GM19397 (cell line): ENCODE results near the gene DCHS1.

ENCODE experiments used
- ATAC-seq: cut with Tn5 transposase; IDR thresholded peaks from one replicate; pipeline ENCODE4 v1.9.1; 2021; ENCODE audit warnings: mild to moderate bottlenecking, moderate library complexity; ENCODE audit not compliant: unreplicated experiment

Gene DCHS1

DNA sequence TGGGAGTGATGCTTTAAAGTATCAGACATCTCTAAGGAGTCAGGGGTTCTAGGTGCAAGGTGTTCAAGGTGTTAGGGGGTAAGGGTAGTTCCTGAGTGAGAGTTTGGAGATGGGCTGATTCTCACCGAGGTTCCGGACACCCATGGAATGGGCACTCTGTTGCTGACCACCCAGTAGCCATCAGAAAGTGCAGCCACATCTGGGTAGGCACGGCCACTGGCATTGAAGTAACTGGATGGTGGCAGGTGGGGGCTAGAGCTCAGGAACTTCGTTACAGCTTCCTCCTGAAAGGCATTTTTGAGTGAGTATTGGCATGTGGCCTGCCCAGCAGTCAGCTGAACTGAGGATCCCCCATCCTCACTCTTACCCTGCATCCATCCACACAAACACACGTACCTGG, 40.6 kb downstream of the DCHS1 start:
- no peak for ATAC-seq

DNA sequence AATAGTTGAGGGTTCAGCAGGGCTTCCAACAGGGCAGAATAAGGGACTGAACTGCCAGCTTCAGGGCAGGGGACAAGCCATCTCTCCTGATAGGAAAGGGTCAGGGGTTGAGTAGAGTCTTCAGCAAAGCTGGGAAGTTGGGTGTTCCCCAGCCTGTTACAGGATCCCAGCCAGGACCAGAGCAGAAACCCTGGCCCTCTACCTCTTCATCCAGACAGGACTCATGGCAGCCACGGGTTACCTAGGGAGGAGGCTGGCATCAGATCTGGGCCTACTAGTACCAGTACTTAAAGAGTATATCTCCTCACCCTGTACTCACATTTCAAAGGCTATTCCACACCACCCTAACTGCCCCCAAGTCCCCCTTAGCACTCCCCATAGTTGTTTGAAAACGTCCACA, 41.2 kb downstream of the DCHS1 start:
- ATAC-seq = no peak

DNA sequence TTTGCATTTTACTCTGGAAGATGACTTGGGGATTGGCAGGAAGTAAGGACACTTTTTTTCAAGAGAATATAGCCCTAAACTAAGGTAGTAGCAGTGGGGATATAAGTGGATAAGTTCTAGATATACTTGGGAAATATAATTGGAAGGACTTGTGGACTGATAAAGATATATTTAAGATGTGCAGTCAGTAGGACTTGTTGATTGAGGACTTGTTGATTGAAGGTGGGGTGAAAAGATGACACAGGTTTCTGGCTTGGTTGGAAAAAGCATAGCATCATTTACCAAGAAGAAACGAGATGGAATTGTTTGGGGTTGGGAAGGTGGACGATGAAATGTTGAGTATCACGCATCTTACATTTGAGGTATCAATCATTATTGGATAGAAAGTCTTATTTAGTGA, 42.1 kb downstream of the DCHS1 start:
- no peak for ATAC-seq

DNA sequence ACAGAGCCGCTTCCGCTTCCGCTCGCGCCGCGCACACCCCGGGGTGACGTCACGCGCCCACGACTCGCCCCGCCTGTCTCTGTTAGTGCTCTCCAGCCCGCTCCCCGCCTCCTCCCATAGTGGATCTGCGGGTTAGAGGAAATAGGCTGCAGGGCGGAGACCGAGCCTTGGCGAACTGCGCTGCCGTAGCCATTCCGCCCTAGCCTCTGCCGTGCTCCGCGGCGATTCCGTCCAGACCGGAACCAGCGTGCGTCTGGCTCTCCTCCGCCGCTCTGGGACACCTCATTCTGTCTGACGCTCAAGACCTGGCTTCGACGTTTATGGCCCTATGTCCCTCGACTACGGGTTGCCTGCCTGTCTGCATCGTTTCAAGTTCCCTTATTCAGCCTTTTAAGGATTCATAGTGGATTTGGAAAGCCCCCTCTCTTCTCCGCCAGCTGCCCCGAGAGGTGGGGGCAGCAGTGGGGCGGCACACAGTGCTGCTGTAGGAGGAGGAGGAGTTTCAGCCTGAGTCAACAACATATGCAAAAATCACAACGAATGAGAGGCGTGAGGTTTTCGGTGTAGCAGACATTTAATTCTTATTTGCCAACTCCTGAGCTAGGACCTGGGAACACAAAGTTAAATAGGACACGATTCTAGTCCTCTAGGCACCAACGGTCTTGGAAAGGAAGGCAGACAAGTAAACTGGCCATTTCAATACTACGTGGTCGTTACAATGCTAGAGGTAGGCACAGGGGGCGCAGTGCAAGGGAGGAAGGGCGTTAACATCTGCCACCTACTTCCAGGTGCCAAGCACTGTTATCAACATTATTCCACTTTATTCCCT, 43.2 kb downstream of the DCHS1 start, which contains the start of gene TAF10:
TAF10 (minus strand) TSS at position 4 of the 829 bp plus-strand sequence. CDS start 27 bp downstream, outside the sequence.
- peak; percentile 91 for ATAC-seq

DNA sequence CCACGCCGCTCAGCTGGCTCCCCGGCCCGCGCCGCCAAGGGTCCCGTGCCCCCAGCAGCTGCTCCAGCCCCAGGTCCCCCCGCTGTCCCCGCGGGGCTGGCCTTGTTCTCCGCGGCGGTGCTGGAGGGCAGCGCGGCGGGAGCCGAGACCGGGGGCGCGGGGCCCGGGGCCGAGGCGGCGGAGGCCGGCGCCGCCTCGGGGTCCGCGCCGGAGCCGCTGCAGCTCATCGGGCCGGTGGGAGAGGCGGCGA, 43.7 kb downstream of the DCHS1 start:
- ATAC-seq = peak; percentile 22

DNA sequence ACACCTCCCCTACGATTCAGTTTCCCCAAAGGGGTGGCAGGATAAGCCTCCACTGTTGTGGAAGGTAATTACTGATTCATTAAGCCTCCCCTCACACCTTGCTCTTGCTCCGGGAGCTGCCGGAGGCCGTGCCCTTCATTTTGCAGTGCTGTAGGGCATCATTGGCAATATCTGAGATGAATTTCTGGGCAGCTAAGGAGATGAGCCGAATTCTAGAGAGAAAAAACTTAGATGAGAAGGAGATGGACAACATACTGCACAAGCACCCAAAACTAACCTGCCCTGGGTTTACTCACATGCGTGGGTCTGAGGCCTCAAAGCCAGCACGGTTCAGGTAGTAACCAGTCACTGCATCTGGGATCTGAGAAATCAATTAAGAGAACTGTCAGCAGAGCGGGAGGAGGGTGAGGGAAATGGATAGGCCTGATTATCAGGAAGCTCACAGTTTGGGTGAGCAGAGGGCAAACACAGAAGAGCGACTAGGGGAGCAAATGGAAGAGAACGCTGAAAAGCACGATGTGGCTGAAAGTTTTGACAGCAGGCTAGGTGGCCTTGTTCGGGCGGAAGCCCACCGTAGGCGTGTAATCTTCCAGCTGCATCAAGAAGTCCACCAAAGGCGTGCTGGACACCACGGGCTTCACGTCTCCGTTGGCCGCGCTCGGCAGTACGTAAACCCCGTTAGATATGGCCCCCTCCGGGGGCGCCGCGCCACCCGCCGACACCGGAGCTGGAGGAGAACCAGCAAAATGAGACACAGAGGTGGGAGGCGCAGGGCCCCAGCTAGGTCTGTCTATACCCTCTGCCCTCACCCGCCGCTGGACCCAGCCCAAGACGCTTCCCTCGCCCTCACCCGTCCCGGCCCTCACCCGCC, 44.3 kb downstream of the DCHS1 start:
- no peak for ATAC-seq

DNA sequence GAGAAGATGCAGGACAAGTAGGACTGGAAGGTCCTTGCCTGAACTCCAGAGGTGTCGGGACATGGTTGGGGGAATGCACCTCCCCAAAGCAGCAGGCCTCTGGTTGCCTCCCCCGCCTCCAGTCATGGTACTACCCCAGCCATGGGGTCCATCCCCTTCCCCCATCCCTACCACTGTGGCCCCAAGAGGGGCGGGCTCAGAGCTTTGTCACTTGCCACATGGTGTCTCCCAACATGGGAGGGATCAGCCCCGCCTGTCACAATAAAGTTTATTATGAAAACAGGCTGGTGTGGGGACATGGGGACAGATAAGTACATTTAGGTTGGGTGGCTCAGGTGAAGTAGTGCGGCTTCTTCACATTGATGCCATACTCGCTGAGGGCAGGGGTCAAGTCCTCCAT, 45.0 kb downstream of the DCHS1 start:
- no peak for ATAC-seq

DNA sequence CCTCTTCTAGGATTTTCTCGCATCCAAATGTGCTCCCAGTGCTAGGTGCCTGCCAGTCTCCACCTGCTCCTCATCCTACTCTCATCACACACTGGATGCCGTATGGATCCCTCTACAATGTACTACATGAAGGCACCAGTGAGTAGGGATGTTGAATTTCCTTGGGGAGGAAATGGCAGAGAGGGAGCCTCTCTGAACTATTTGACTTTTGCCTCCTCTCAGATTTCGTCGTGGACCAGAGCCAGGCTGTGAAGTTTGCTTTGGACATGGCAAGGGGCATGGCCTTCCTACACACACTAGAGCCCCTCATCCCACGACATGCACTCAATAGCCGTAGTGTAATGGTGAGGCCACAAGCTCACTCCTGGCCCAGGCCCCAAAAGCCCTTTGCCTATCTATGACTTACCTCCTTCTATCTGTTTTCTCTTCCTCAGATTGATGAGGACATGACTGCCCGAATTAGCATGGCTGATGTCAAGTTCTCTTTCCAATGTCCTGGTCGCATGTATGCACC, 46.0 kb downstream of the DCHS1 start:
- no peak for ATAC-seq

DNA sequence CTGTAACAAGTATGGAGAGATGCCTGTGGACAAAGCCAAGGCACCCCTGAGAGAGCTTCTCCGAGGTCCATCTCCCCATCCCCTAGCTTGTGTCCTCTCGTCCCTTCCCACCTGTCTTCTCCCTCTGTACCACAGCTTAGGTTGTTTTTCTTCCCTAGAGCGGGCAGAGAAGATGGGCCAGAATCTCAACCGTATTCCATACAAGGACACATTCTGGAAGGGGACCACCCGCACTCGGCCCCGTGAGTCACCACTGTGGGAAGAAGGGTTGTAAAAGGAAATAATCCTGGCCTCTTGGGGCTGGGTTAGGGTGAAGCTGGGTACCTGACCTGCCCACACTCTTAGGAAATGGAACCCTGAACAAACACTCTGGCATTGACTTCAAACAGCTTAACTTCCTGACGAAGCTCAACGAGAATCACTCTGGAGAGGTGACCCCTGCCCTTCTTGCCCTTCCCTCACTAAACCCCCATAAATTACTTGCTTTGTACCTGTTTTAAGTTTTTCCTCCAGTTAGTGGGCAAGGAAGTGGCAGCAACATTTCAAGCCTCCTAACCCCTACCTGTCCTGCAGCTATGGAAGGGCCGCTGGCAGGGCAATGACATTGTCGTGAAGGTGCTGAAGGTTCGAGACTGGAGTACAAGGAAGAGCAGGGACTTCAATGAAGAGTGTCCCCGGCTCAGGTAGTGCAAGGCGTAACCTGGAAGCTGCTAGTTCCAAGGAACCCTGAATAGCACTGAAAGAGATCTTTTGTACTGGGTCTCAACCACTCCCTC, 46.7 kb downstream of the DCHS1 start:
- ATAC-seq = no peak

DNA sequence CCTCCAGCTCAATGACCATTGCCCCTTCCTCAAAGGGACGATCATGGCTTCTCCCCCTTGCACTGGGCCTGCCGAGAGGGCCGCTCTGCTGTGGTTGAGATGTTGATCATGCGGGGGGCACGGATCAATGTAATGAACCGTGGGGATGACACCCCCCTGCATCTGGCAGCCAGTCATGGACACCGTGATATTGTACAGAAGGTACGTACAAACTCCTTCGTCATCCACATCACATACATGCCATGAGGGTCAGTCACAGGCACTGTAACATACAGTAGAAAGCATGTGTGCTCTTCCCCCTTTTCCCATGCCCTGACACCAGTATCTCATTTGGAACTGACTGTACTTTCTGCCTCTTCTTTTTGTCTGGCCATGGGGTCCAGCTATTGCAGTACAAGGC, 47.6 kb downstream of the DCHS1 start:
- ATAC-seq = no peak

DNA sequence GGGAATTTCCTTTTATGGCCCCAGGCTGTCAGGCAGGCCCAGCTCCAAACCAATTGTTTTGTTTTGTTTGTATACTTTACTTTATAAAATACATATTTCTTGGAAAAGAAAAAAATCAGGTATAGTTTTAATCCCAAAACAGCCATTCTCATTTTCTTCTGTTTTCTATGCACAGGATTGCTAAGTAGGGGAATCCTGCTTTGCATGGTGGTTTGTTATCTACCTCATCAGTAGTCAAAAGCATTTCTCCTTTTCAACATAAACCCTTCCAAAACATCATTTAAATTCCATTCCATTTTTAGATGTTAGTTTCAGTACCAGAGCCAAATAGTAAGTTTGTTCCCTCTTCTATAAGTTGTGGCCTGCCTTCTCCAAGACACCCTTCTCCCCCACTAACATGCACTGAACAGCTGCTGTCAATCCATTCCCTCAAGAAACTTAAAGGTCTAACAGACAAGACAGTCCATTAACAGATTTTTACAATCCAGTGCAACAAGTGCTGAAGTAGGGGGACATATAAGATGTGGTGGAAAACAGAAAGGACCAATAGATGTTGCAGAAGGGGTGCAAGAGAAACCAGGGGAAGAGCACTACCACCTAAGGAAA, 48.3 kb downstream of the DCHS1 start:
- no peak for ATAC-seq

DNA sequence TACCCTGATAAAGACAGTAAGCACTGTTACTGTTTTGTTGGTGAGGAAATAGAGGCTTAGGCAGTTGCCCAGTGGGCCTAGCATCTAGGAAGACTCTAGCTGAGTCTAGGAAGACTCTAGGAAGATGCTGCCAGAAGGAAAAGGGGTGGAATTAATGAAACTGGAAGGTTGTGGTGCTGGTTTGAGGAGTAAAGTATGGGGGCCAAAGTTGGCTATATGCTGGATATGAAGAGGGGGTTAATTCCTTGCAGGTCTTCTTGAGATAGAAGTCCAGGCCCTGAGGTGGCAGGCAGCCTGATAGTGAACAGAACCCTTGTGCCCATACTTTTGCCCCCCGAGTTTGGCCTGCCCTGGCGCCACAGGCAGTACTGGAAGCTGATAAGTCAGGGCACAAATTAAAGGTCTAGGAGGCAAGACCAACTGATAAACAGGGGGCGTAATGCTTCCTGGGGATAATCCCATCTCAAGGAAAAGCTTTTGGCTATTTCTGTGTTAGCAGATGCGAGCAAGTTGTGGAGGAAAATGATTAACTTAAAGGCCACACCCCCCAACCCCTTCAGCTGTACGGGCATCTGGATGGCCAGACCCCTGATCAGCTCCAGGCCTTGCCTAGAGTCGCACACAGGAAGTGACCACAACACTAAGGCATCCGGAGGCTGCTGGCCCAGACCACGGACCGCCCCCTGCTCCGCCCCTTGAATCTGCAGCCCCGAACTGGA, 49.0 kb downstream of the DCHS1 start:
- peak; percentile 44 for ATAC-seq

DNA sequence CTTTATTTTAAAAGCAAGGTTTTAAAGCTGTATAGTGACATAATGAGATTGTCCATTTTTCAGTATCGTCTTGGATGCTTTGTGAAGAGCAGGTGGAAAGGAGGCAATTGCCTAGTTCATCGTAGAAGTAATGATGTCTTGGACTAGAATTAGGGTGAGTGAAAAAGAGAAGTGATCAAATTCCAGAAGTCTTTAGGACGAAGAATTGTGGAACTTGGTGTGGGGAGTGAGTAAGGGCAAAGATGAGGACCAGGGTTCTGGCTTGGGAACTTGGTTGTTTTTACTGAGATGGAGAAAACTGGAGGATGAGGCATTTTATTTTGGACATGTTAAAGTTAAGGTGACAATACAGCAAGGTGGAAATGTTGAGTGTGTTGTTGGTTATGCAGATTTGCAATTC, 50.8 kb downstream of the DCHS1 start:
- ATAC-seq = no peak

DNA sequence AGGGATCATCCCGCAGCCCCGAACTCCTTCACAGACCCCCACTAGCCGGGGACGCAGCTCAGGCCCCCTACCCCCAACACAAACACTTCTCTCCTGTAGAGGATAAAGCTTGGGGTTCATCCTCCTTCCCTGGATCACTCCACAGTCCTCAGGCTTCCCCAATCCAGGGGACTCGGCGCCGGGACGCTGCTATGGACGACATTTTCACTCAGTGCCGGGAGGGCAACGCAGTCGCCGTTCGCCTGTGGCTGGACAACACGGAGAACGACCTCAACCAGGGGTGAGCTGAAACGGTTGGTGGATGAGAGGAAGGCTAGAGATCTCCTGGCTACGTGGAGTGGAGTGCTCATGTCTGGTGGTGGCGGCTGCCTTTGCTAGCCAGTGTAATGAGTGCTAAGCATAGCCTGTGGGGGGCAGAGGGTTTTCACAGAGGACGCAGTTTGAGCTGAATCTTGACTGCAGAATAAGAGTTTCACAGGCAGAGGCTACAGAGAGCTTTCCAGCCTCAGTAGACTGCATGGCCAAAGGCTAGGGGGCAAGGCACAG, 51.5 kb downstream of the DCHS1 start:
- peak; percentile 19 for ATAC-seq

DNA sequence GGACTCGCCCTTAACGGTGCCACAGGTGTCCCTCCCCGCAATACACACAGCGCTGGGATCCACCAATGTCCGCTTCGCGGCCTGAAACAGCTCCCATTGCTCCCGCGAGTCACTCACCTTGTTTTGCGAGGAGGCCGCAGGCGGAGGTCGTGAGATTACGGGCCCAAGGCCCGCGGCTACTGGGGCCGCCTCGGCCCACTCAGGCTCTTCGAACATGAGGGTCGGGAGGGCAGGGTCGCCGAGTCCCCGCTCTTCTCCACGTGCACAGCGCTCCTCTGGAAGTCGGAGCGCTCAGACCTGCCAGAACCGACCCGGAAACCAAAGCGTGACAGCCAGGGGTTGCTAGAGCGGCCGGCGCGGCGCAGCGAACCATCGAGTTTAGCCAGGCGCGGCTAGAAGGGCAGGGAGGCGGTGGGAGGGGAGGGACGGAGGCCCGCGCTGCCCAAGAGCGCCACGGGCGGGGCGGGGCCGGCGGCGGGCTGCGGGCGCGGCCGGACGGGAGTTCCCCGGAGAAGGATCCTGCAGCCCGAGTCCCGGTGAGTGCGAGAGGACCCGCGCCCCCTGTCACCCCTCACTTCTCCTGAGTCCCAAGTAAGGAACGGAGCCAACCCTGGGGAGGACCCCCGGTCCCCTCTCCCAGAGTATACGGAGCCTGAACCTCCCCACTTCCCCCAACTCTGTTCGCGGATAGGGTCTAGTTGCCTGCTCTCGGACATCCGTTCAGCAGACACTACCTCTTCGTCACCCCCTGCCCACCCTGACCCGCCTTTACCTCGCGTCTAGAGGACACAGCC, 52.1 kb downstream of the DCHS1 start, which contains the start of the genes ILK and RRP8:
ILK (plus strand) TSS at position 488 of the 794 bp plus-strand sequence. CDS start 498 bp downstream, outside the sequence.
RRP8 (minus strand) TSS at position 330 of the 794 bp plus-strand sequence; CDS start at position 216, 114 bp downstream.
- peak; percentile 84 for ATAC-seq

DNA sequence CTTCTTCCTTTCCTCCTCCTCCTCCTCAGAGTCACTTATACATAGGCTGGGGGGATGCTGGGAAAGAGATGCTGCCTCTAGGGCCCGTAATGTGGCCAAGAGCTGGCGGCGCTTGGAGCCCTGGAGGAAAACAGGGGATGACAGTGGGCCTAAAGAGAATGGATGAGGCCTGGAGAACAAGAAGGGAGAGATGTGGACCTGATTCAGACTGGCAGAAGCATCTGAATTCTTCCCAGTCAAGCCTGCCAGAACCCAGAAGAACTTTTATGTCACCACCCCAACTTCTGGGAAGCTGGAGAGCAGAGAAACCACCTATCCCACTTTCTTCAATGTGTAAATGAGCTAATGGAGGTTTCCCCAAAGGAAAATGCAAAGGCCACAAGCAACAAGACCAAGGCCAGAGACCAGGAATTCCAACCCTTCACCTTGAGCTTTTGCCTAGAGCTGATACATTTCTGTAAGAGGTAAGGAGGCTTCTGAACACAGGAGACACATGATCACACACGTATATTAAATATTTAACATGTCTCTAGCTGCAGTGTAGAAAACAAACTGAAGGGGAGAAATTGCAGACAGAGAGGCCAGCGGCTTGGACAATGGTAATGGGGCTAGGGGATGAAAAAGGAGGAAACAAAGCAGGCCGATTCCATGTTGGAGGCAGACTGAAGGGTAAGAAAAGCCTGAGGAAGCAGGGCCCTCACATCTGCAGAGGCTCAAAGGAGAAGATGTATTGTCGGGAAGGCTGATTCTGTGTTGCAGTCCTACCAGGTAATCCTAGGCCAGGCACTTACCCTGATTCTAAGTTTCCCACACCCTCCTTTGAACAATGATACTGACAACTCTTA, 53.3 kb downstream of the DCHS1 start:
- ATAC-seq = no peak

DNA sequence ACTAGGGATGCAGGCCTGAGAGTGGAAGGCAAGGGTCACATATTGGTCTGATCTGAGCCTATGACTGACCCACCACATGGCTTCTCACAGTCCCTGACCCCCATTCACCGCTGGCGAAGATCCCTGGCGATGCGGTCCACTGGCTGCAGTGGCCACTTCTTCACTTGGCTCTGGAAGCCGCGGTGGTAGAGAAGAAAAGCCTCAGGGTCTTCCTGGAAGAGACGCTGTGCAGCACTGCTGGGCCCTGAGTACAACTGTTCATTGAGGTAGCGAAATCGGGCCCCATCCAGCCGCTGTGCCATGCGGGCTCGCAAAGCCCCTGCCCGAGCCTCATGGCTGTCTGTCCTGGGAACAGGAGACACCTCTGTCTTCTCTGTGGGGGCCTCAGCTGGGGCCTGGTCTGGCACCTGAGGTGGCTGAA, 54.6 kb downstream of the DCHS1 start:
- ATAC-seq = no peak

DNA sequence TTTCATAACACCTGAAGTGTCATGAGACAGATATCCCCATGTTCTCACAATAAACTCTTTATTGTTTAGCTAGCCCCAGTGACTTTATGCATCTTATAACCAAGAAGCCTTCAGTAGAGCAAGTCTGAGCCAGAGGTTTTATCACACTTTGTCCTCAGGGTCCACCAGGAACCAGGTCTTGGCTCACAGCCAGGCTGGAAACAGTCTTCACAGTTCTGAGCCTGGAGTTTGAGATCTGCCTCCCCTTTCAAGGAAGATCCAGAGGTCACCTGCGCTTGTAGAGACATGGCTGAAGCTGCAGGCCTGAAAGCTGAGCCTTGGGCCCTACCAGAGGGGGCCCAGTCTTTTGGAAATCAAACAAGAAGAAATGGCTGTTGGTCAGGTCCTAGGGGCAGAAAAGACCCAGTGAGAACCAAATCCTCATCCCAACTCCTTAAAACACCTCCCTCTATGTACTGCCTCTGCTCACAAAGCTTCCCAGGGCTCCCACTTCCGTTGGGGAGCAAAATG, 55.7 kb downstream of the DCHS1 start:
- ATAC-seq = no peak
